Activated gamma-delta T cell treated with anti-CD3 and anti-CD28 coated beads, Interleukin-2, amount 50 U/mL, for 16 hours (primary cell): ENCODE results near the gene LRRC49.
"Not testable (repeated sequence)": the region's sequence is repeated elsewhere in the genome, so short reads cannot be mapped to it uniquely, and the experiment has no call there.

Source experiments
- DNase-seq: peaks from one replicate; pipeline ENCODE4 v3.0.0-alpha.2; 2020; ENCODE audit warnings: low read depth

The LRRC49 gene

DNA sequence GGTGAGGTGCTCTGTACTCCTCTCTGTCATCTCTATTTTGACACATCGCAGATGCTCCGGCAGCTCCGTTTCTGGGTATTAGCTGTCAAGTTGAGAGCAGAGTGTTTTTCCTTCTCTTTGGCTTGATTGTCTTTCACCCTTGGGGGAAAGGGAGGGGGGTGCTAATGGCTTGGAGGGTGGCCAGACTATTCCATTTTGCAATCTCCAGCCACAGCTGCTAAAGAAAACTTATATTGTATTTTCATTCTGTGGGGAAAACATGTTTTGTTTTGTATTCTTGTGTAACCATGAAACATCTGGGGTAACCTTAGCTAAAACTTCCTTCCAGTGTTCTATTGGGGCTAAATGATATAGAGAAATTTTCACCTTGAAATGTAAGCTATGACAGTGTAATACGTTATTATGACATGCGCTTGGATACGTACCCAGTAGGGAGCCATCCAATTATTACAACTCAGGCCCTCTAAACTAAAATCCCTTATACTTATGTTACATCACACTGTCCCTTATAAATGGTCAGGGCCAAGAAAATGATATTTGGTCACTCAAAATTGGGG lies 24.6 kb upstream of the LRRC49 start:
- no peak for DNase-seq

GRCh38 chr15:70869346-70869745 lies 23.3 kb upstream of the LRRC49 start:
- DNase-seq: no peak

- no peak for DNase-seq
These were observed 22.6 kb upstream of the LRRC49 start for GRCh38 chr15:70870051-70870450.

GRCh38 chr15:70871490-70871889 lies 21.1 kb upstream of the LRRC49 start:
- not testable (repeated sequence) for DNase-seq

- DNase-seq: no peak
These were observed 19.2 kb upstream of the LRRC49 start for GRCh38 chr15:70873232-70874054.

- DNase-seq: no peak
These were observed 17.4 kb upstream of the LRRC49 start for GRCh38 chr15:70875001-70875782.

DNA sequence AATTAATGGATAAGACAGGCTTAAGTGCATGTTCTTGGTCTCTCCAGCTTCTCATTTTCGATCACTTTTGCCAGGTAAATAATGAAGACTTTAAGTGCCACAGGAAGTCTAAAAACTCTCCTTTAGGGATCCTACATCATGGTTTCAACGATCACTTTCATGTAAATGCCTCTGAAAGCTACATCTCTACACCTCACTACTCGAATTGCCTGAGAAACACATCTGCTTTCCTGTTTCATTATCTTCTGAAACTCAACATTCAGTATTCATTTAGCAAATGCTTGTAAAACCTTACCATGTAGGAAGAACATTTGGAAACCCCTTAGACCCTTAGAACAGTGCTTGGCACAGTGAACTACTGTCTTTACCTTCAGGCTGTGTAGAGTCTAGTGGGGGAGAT lies 16.6 kb upstream of the LRRC49 start:
- no peak for DNase-seq

- DNase-seq: no peak
These were observed 15.9 kb upstream of the LRRC49 start for GRCh38 chr15:70876683-70877082.

- no peak for DNase-seq
These were observed 13.2 kb upstream of the LRRC49 start for GRCh38 chr15:70879401-70879800.

DNA sequence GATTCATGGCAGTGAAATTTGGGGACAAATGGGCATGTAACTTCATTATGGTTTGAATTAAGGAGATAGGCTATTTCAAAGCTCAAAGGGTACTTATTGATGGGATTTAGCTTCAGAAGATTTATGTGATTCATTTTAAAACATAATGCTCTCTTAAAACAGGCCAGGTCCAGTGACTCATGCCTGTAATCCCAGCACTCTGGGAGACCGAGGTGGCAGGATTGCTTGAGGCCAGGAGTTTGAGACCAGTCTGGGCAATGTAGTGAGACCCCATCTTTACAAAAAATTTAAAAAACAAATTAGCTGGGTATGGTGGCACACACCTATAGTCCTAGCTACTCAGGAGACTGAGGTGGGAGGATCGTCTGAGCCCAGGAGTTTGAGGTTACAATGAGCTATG lies 11.8 kb upstream of the LRRC49 start:
- no peak for DNase-seq

DNA sequence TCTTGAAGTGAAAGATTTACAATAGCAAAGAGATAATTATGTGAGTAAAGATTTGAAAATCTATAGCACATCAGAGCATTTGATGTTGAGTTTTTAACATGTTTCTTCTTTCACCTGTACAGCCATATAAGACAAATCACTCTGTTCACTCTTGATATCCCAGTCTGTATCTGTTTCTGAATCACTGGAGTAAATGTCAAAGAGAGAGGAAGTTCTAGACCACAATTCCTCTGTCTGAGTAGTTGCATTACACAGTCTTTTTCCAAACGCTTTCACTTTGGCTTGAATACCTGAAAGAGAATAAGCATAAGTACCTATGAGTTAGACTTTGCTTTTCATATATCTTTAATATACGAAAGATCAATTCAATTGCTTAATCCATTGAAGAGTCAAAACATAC lies 10.3 kb upstream of the LRRC49 start:
- no peak for DNase-seq

GRCh38 chr15:70892912-70893560 lies 410 bp downstream of the LRRC49 start:
- DNase-seq: no peak

- no peak for DNase-seq
These were observed 9.5 kb downstream of the LRRC49 start for GRCh38 chr15:70902107-70902506.

DNA sequence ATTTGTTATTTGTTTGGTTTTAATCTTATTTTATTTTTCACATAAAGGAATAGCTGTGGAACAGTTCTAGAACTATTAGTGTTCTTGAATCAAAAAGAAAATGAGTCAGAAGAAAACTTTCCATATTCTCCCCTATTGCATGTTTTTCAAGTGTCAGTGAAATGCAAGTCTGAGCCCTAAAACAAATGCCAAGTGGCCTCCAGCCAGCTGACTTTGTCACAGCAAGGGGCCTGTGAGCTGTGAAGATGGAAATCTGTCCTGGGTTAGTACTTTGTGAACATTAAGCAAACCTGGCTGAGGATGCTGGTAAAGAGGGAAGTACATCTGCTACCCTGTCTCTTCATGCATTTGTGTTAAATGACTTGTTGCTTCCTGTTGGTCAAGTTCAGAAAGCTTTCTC lies 14.2 kb downstream of the LRRC49 start:
- DNase-seq: no peak

DNA sequence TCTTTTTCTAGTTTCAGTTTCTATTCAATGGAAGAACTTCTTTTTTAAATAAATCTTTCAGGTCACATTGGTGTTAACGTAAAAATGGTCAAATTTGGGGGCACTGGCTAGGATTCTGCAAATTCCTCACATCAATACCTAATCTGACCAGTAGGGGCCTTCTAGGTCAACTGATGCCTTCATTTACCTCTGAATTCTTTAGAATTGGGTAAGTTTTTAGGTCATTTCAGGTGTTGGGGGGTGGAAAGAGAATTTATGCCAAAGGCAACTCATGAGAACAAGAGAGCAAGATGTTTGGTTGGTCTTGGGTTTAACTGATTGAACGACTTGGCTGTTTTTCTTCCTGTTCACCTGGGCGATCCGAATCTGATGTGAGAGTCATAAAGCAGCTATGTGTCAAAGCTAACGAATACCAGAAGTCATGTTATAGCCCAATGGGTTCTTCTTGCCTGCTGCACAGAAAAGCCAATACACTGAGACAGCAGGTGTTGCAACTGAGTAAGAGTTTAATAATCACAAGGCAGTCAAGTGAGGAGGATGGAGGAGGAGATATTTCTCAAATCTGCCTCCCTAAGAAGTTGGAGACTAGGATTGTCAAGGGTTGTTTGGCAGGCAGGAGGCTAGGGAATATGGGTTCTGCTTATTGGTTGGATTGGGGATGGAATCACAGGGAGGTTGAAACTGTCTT lies 15.3 kb downstream of the LRRC49 start:
- no peak for DNase-seq

DNA sequence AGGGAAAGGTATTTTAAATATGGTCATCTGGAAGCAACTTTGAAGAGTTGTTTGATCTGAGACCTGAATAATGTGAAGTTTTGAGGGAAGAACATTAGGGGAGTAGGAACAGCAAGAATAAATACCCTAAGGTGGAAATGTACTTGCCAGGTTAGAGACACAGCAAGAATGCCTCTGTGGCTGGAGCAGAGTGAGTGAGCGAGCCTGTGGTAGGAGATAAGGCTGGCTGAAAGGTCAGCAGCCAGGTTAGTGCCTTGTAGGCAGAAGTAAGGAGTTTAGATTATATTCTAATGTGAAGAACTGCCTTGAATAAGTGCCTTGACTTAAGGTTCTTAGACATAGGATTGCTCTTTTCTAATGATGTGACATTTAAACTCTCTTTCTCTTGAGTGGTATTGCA lies 18.3 kb downstream of the LRRC49 start:
- DNase-seq: no peak

DNA sequence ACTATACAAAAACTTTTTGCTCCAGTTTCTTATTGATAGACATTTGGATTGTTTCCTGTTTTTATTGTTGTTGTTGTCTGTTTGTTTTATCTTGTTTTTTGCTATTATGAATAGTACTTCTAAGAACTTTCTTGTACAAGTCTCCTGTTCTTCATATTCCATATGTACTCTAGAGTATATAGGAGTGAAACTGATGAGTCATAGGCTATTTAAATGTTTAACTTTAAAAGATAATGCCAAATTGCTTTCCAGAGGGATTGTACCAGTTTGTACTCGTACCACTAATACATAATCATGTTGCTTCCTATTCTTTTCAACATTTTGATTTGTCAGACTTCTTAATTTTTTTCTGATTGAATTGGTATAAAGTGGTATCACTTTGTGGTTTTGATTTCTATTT lies 19.6 kb downstream of the LRRC49 start:
- no peak for DNase-seq

DNA sequence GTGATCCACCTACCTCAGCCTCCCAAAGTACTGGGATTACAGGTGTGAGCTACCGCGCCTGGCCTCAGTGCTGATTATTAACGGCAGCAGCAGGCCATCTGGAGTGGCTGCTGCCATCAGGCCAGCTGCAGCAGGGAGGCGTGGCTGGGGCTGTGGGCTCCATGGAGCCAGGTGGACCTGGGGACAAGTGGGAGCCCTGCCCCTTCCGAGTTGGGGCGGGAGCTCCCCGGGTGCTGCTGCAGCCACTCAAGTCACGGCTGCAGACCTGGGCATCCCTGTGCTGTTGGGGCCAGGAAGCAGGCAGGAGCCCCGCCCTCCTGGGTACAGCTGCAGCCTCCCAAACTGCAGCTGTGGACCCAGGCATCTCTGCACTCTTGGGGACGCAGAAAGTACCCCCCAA lies 23.9 kb downstream of the LRRC49 start:
- DNase-seq: no peak

DNA sequence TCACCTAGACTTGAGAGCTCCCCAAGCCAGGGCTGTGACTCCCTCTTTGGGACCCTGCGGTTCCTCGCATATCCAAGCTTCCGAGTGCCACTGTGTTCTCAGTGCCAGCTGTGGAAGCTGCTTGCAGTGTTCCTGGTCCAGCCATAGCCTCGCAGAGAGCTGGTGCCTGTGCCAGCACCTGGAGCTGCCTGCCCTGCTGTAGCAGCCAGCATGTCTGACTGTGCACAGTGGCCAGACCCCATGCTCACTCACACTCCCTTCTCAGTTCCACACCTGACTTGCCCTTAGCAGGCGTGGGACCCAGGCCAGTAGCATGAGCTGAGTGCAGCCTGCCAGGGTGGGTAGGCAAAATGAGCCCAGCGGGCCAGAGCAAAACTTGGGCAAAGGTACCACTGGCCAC lies 25.3 kb downstream of the LRRC49 start:
- no peak for DNase-seq

GRCh38 chr15:70920981-70921696 lies 28.5 kb downstream of the LRRC49 start:
- DNase-seq: no peak

DNA sequence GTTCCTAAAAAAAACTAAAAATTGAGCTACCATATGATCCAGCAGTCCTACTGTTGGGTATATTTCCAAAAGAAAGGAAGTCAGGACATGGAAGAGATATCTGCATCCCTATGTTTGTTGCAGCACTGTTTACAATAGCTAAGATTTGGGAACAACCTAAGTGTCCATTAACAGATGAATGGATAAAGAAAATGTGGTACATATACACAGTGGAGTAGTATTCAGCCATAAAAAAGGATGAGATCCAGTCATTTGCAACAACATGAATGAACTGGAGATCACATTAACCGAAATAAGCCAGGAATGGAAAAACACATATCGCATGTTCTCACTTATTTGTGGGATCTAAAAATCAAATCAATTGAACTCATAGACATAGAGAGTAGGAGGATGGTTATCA lies 29.5 kb downstream of the LRRC49 start:
- DNase-seq: no peak
